HEK293 (cell line): ENCODE data around the gene NNT.

ENCODE experiments used
- SALL2 ChIP-seq: fragments of 450-650 bp; formaldehyde crosslinking; IDR thresholded peaks from 2 replicates; pipeline ENCODE4 v1.5.0; 2017; ENCODE audit warnings: missing biosample characterization, mild to moderate bottlenecking, missing genetic modification characterization, borderline replicate concordance
- YY1 ChIP-seq: fragments of 450-650 bp; formaldehyde crosslinking; IDR thresholded peaks from 2 replicates; pipeline ENCODE4 v1.5.1; 2018; ENCODE audit warnings: missing biosample characterization, missing genetic modification characterization
- ZNF133 ChIP-seq: fragments of 450-650 bp; formaldehyde crosslinking; IDR thresholded peaks from 2 replicates; pipeline ENCODE4 v1.5.1; 2016; ENCODE audit warnings: missing biosample characterization, missing genetic modification characterization
- ZNF324 ChIP-seq: fragments of 450-650 bp; formaldehyde crosslinking; IDR thresholded peaks from 2 replicates; pipeline ENCODE4 v1.5.1; 2016; ENCODE audit warnings: missing biosample characterization, missing genetic modification characterization
- ZNF404 ChIP-seq: fragments of 450-650 bp; formaldehyde crosslinking; IDR thresholded peaks from 2 replicates; pipeline ENCODE4 v1.5.1; 2017; ENCODE audit warnings: missing biosample characterization, missing genetic modification characterization
- ZNF548 ChIP-seq: fragments of 450-650 bp; formaldehyde crosslinking; IDR thresholded peaks from 2 replicates; pipeline ENCODE4 v1.5.1; 2016; ENCODE audit warnings: missing biosample characterization, missing genetic modification characterization
- ZNF560 ChIP-seq: fragments of 450-650 bp; formaldehyde crosslinking; IDR thresholded peaks from 2 replicates; pipeline ENCODE4 v1.5.1; 2017; ENCODE audit warnings: missing biosample characterization, missing genetic modification characterization, borderline replicate concordance
- TF ChIP-seq, protein P1 (sequence below): fragments of 450-650 bp; formaldehyde crosslinking; IDR thresholded peaks from 2 replicates; pipeline ENCODE4 v1.5.1; 2016; ENCODE audit warnings: missing biosample characterization, missing genetic modification characterization
- TF ChIP-seq, protein P2 (sequence below): fragments of 450-650 bp; formaldehyde crosslinking; IDR thresholded peaks from 2 replicates; pipeline ENCODE4 v1.5.1; 2016; ENCODE audit warnings: missing biosample characterization, missing genetic modification characterization
- TF ChIP-seq, protein P3 (sequence below): fragments of 450-650 bp; formaldehyde crosslinking; IDR thresholded peaks from 2 replicates; pipeline ENCODE4 v1.5.1; 2016; ENCODE audit warnings: missing biosample characterization, missing genetic modification characterization

DNA sequence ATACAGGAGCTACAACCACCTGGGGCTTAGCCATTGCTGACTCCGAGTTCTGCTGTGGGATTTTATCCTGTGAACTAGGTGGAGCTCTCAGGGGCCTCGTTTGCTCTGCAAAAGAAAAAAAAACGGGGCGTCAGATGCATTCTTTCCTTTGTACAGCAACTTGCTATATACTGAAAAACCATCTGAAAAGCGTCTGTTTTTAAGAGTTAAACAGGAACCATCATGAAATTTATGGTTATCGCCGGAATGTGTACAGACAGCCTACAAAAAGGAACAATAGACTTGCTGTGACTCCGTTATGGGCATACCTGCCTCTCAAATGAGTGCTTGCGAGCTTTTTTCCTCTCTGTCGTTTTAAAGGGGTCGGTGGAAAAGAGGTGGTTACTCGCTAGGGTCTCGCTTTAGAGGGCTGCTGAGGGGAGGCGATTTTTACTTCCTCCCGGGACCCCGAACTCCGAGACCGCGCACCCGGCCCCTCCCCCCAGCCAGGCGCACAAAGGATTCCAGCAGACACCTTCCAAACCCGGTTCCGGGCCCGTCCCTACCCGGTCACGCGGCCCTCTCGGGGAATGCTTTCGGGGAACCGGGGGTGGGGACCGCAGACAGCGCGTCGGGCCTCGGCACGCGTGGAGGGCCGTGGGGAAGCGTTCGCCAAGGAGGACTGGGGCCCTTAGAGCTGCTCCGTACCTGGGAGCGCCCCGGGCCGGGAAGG, 46.9 kb upstream of the NNT start:
- TF ChIP-seq, protein P1, sequence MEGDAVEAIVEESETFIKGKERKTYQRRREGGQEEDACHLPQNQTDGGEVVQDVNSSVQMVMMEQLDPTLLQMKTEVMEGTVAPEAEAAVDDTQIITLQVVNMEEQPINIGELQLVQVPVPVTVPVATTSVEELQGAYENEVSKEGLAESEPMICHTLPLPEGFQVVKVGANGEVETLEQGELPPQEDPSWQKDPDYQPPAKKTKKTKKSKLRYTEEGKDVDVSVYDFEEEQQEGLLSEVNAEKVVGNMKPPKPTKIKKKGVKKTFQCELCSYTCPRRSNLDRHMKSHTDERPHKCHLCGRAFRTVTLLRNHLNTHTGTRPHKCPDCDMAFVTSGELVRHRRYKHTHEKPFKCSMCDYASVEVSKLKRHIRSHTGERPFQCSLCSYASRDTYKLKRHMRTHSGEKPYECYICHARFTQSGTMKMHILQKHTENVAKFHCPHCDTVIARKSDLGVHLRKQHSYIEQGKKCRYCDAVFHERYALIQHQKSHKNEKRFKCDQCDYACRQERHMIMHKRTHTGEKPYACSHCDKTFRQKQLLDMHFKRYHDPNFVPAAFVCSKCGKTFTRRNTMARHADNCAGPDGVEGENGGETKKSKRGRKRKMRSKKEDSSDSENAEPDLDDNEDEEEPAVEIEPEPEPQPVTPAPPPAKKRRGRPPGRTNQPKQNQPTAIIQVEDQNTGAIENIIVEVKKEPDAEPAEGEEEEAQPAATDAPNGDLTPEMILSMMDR (tag by site-specific recombination): no peak; the same call in 1 of the 2 replicates
- TF ChIP-seq ZNF324 (tag by site-specific recombination) (no peak), SALL2 (tag by site-specific recombination) (no peak), YY1 (tag by site-specific recombination) (no peak), ZNF133 (tag by site-specific recombination) (no peak), ZNF560 (tag by site-specific recombination) (no peak), ZNF548 (tag by site-specific recombination) (no peak), ZNF404 (tag by site-specific recombination) (no peak)
- TF ChIP-seq, protein P2, sequence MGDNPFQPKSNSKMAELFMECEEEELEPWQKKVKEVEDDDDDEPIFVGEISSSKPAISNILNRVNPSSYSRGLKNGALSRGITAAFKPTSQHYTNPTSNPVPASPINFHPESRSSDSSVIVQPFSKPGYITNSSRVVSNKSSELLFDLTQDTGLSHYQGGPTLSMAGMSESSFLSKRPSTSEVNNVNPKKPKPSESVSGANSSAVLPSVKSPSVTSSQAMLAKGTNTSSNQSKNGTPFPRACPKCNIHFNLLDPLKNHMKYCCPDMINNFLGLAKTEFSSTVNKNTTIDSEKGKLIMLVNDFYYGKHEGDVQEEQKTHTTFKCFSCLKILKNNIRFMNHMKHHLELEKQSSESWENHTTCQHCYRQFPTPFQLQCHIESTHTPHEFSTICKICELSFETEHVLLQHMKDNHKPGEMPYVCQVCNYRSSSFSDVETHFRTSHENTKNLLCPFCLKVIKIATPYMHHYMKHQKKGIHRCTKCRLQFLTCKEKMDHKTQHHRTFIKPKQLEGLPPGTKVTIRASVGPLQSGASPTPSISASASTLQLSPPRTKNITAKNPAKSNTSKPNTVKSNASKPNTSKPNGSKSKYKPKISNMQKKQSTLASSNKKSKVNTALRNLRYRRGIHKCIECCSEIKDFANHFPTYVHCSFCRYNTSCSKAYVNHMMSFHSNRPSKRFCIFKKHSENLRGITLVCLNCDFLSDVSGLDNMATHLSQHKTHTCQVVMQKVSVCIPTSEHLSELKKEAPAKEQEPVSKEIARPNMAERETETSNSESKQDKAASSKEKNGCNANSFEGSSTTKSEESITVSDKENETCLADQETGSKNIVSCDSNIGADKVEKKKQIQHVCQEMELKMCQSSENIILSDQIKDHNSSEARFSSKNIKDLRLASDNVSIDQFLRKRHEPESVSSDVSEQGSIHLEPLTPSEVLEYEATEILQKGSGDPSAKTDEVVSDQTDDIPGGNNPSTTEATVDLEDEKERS: no peak
- TF ChIP-seq, protein P3, sequence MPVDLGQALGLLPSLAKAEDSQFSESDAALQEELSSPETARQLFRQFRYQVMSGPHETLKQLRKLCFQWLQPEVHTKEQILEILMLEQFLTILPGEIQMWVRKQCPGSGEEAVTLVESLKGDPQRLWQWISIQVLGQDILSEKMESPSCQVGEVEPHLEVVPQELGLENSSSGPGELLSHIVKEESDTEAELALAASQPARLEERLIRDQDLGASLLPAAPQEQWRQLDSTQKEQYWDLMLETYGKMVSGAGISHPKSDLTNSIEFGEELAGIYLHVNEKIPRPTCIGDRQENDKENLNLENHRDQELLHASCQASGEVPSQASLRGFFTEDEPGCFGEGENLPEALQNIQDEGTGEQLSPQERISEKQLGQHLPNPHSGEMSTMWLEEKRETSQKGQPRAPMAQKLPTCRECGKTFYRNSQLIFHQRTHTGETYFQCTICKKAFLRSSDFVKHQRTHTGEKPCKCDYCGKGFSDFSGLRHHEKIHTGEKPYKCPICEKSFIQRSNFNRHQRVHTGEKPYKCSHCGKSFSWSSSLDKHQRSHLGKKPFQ (tag by site-specific recombination): no peak
